ENCODE measurements around the gene SMARCD2.
A peak's percentile ranks its signal among the peaks of the same experiment; 100 is the strongest.
"Not testable (repeated sequence)": the region's sequence is repeated elsewhere in the genome, so short reads cannot be mapped to it uniquely, and the experiment has no call there.

The SMARCD2 gene

DNA sequence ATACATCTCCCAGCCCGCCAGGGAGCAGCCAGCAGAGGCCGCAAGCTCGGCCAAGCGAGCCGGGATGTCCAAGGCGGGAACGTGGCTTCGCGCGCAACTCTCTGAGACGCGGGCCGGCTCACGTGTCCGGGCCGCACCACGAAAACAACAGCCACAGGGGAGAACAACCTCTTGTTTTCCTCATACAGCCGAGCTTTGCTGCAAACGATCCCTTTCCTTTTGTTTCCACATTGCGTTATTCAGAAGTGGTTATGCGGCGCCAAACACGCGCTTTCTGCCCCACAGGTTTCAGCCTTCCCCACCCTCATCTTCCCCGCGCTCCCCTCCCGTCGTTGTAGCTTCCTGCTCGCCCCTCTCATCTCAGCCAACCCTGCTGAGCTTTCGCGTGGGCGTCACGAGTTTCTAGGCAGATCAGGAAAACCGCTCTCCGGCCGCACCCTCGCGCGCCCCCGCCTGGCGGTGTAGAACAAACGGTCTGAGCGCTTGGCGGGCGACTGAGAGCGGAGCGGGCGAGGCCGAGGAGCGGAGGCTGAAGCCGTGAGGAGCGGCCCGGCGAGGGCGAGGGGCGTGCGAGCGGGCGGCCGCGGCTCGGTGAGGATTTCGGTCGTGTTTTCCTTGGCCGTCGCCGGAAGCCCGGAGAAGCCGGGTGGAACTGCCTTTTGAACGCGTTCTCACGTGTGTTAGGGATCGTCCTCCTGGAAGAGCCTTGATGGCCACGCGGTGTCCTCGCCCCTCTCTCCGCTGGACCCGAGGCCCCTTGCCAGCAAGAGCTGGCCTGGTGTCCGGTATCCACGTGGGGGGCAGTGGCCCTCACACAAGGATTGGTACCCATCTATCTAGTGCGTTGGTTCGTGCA is 6.6 kb upstream of the SMARCD2 start:
- Histone ChIP-seq H3K9me3 (ENCODE audit: control insufficient read depth, insufficient read depth, low read depth, low read length) (no peaks in the 10 kb centered on the region; the same call in 1 of the 2 replicates), H3K4me3 (ENCODE audit: low read depth, low read length) (peak overlapping the region; percentile 48)

DNA sequence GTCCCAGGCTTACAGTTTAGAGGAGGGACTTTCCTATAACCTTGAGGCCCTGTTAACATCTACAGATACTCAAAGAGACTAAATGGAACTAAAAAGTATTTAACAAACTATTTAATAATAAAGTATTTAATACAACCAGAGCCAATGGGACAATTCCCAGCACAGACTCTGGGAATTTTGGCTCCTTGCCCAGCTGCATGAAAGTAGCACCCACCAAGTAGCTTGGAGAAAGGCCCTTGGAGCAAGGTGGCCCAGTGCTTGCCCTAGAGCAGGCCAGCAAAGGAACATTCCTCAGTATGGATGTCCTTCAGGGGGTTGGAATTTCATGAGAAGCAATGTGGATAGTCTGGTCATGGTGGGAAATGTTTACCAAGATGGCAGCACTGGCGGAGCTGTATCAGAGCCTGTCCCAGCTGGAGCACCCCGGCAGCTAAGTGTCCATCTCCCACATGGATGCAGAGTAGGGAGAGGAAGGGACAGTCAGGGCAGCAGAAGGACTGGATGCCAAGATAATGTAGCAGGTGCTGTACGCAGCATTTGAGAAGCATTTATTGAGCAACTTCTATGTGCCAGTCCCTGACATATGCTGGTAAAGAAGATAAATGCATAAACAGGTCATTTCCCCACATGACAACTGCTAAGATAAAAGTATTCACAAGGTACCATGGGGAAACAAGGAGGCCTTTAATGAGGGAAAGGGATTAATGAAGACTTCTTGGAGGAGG is 5.2 kb upstream of the SMARCD2 start:
- Histone ChIP-seq H3K9ac (ENCODE audit: low read length) (no peak overlapping the region), H3K36me3 (ENCODE audit: control insufficient read depth, insufficient read depth, low read length) (no peaks in the 10 kb centered on the region), H3K4me1 (ENCODE audit: control insufficient read depth, insufficient read depth, low read length) (peaks cover 2% of the 10 kb centered on the region; the same call in 1 of the 2 replicates), H3K4me3 (ENCODE audit: low read depth, low read length) (no peak overlapping the region), H3K27ac (ENCODE audit: low read depth, low read length) (no peak overlapping the region), H3K9me3 (ENCODE audit: control insufficient read depth, insufficient read depth, low read depth, low read length) (no peaks in the 10 kb centered on the region; the same call in 1 of the 2 replicates), H3K27me3 (ENCODE audit: control insufficient read depth, insufficient read depth, low read length) (peaks cover 18% of the 10 kb centered on the region)

More for the DNA sequence above, 6.6 kb upstream of the SMARCD2 start:
- Histone ChIP-seq H3K27ac (ENCODE audit: low read depth, low read length) (peak overlapping the region; percentile 62; the same call in 1 of the 2 replicates), H3K4me1 (ENCODE audit: control insufficient read depth, insufficient read depth, low read length) (peaks cover 2% of the 10 kb centered on the region; the same call in 1 of the 2 replicates), H3K36me3 (ENCODE audit: control insufficient read depth, insufficient read depth, low read length) (no peaks in the 10 kb centered on the region), H3K27me3 (ENCODE audit: control insufficient read depth, insufficient read depth, low read length) (peaks cover 18% of the 10 kb centered on the region), H3K9ac (ENCODE audit: low read length) (peak overlapping the region; percentile 90)

DNA sequence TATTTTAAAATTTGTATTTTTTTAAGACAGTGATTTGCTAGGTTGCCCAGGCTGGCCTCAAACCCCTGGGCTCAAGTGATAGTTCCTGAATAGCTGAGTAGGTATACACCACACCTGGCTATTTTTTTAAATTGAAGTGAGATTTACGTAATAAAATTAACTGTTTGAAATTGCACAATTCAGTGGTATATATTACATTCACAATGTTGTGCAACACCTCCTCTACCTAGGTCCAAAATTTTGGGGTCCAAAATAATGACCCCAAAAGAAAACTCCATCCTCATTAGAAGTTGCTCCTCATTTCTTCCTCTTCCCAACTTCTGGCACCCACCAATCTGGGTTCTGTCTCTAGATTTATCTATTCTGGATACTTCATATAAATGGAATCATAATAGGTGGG is 3.0 kb upstream of the SMARCD2 start:
- no peak overlapping the region for H3K27ac ChIP-seq (ENCODE audit: low read depth, low read length)
- H3K27me3 ChIP-seq (ENCODE audit: control insufficient read depth, insufficient read depth, low read length): peaks cover 18% of the 10 kb centered on the region
- H3K9ac ChIP-seq (ENCODE audit: low read length): no peak overlapping the region
- H3K4me3 ChIP-seq (ENCODE audit: low read depth, low read length): no peak overlapping the region
- H3K36me3 ChIP-seq (ENCODE audit: control insufficient read depth, insufficient read depth, low read length): no peaks in the 10 kb centered on the region
- H3K4me1 ChIP-seq (ENCODE audit: control insufficient read depth, insufficient read depth, low read length): peaks cover 12% of the 10 kb centered on the region
- H3K9me3 ChIP-seq (ENCODE audit: control insufficient read depth, insufficient read depth, low read depth, low read length): no peaks in the 10 kb centered on the region; the same call in 1 of the 2 replicates

DNA sequence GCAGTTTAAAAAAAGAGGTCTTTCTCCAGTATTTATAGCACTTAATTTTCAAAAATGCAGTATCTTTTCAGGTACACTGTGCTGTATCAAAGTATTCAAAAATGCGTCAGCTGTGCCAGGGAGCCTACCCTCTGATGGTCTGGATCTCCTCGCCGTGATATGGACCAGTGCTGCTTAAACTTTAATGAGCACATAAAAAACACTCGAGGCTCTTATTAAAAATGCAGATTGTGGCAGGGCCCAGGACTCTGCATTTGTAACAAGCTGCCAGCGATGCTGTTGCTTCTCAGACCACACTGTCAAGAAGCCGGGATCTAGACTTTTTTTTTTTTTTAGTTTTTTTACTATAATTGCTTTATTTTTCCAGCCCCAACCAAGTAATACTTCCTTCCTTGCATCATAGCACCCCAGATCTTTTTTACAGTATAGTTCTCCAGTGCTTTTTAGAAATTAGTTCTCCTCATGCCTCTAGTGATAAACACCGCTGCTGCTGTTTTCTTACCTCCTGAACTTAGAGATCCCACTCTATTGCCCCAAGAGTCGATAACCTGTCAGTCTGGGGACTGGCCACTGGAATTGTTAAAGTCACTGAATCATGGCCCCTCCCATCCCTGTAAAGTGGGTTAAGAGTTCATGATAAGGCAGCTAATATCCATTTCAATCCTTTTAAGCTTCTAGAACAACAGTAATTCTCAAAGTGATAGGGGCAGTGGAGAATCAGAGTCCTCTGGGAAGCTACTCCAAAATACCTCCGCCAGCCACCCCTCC is 1.6 kb upstream of the SMARCD2 start:
- no peak overlapping the region for H3K9ac ChIP-seq (ENCODE audit: low read length)
- peaks cover 10% of the 10 kb centered on the region for H3K27me3 ChIP-seq (ENCODE audit: control insufficient read depth, insufficient read depth, low read length)
- H3K27ac ChIP-seq (ENCODE audit: low read depth, low read length): no peak overlapping the region
- peaks cover 21% of the 10 kb centered on the region for H3K4me1 ChIP-seq (ENCODE audit: control insufficient read depth, insufficient read depth, low read length)
- H3K4me3 ChIP-seq (ENCODE audit: low read depth, low read length): peak overlapping the region; percentile 65; the same call in 1 of the 2 replicates
- H3K9me3 ChIP-seq (ENCODE audit: control insufficient read depth, insufficient read depth, low read depth, low read length): no peaks in the 10 kb centered on the region; the same call in 1 of the 2 replicates
- no peaks in the 10 kb centered on the region for H3K36me3 ChIP-seq (ENCODE audit: control insufficient read depth, insufficient read depth, low read length)

DNA sequence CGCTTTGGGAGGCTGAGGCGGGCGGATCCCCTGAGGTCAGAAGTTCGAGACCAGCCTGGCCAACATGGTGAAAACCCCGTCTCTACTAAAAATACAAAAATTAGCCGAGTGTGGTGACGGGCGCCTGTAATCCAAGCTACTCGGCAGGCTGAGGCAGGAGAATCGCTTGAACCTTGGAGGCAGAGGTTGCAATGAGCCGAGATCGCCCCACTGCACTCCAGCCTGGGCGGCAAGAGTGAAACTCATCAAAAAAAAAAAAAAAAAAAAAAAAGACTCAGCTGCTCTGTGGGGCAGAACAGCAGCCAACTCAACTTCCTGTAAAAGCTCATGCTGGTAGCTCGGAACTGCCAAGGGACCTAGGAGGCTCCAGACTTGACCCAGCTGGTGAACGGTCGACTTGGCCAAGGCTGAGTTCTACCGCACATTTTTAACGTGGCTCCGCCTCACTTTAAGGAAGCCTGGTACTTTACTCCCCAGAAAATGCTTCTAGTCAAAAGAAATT is 953 bp upstream of the SMARCD2 start:
- H3K36me3 ChIP-seq (ENCODE audit: control insufficient read depth, insufficient read depth, low read length); H3K9me3 ChIP-seq (ENCODE audit: control insufficient read depth, insufficient read depth, low read depth, low read length); H3K27ac ChIP-seq (ENCODE audit: low read depth, low read length); H3K27me3 ChIP-seq (ENCODE audit: control insufficient read depth, insufficient read depth, low read length): not testable (repeated sequence)
- H3K4me3 ChIP-seq (ENCODE audit: low read depth, low read length): peak overlapping the region; percentile 65
- peak overlapping the region; percentile 41 for H3K9ac ChIP-seq (ENCODE audit: low read length)
- H3K4me1 ChIP-seq (ENCODE audit: control insufficient read depth, insufficient read depth, low read length): peaks cover 28% of the 10 kb centered on the region

DNA sequence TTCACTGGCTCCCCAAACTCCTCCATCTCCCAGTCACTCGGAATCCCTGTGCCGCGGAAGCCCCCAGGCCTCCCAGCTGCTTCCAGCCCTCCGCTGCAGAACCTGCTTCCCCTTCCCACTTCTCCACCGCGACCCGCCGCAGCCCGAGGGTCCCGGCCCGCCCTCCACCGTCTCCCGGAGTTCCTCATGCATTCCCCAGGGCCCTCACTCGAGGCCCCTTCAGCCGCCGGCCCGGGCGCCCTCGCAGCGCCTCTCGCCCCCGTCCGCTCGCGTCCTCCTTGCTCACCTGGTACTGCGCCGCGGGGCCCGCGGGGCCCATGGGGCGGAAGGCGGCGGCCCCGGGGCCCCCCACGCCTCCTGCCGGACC is 329 bp downstream of the SMARCD2 start:
- Histone ChIP-seq H3K4me1 (ENCODE audit: control insufficient read depth, insufficient read depth, low read length) (peaks cover 31% of the 10 kb centered on the region), H3K9ac (ENCODE audit: low read length) (peak overlapping the region; percentile 87), H3K27ac (ENCODE audit: low read depth, low read length) (peak overlapping the region; percentile 50; the same call in 1 of the 2 replicates)

DNA sequence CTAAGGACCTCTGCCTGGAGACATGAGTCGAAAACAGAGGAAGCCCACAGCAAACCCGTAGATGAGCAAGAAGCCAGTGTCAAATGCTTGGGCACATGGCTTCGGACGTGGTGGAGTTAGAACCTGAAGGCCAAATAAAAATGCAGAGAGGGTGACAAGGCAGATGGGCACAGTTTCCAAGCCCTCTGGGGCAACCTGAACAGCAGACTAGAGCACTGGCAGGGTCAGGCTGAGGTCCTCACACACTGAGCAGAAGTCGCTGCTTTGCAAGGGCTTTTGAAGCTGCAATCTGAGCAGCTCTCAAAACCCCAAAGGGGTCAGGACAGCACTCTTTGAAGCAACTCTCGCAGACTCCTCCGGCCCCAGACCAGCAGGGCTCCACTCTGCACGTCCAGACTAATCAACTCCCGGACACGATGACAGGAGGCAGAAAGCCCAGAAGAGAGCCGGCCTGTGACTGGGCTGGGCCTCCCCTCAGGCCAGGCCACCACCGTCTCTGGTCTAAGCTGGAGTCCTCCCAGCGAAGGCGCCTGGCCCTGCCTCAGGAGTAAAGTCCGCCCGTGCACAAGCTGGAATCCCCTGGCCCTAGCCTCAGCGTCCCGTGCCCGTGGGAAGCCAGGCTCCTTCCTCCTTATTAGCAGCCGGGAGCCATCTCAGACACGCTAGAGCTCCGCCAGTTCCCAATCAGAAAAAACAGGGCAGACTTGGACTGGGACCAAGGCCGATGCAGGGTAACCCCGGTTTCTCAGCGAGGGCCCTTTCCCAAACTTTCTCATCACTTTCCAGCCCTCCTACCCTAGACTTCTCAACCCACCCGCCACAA is 924 bp downstream of the SMARCD2 start:
- peak overlapping the region; percentile 50; the same call in 1 of the 2 replicates for H3K27ac ChIP-seq (ENCODE audit: low read depth, low read length)

More for the DNA sequence above, 329 bp downstream of the SMARCD2 start:
- Histone ChIP-seq H3K4me3 (ENCODE audit: low read depth, low read length) (peak overlapping the region; percentile 88), H3K36me3 (ENCODE audit: control insufficient read depth, insufficient read depth, low read length) (peaks cover 2% of the 10 kb centered on the region), H3K27me3 (ENCODE audit: control insufficient read depth, insufficient read depth, low read length) (no peaks in the 10 kb centered on the region), H3K9me3 (ENCODE audit: control insufficient read depth, insufficient read depth, low read depth, low read length) (no peaks in the 10 kb centered on the region)

DNA sequence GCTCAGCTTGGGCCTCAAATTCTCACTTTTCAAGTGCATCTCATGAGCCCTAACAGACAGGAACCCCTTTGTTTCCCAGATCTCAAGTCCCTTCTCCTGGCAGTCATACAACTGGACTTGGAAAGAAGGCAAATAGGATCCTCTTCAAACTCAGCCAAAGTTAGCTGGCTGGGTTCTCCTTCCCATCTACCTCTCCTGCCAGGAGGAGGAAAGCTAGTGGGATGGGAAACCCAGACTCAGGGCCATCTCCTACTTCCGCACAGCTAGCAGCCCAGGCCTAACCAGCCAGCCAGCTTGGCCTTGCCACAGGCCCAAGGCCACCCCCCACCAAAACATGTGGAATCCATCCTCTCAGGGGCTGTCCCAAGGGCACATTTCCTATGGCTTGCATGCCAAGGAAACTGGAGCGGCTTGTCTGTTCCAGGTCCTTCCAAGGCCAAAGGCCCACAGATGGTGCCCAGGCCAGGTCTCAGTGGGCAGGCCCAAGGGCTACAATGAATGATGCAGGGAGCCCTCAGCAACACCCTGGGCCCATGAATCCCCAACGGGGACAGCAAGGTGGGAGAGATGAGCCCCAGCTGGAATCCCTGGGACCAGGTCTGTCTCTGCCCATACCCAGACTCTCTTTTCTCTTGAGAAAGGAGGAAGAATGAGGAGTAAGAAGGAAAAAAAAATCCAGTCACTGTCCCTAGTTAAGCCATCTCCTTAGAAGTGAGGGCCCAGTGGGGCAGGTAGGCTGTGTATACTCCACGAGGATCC is 1.7 kb downstream of the SMARCD2 start:
- Histone ChIP-seq H3K36me3 (ENCODE audit: control insufficient read depth, insufficient read depth, low read length) (peaks cover 14% of the 10 kb centered on the region), H3K4me3 (ENCODE audit: low read depth, low read length) (peak overlapping the region; percentile 88), H3K9ac (ENCODE audit: low read length) (peak overlapping the region; percentile 87), H3K27me3 (ENCODE audit: control insufficient read depth, insufficient read depth, low read length) (no peaks in the 10 kb centered on the region), H3K27ac (ENCODE audit: low read depth, low read length) (no peak overlapping the region), H3K9me3 (ENCODE audit: control insufficient read depth, insufficient read depth, low read depth, low read length) (no peaks in the 10 kb centered on the region), H3K4me1 (ENCODE audit: control insufficient read depth, insufficient read depth, low read length) (peaks cover 31% of the 10 kb centered on the region)

More for the DNA sequence above, 924 bp downstream of the SMARCD2 start:
- Histone ChIP-seq H3K27me3 (ENCODE audit: control insufficient read depth, insufficient read depth, low read length) (no peaks in the 10 kb centered on the region), H3K36me3 (ENCODE audit: control insufficient read depth, insufficient read depth, low read length) (peaks cover 8% of the 10 kb centered on the region), H3K9ac (ENCODE audit: low read length) (peak overlapping the region; percentile 87), H3K9me3 (ENCODE audit: control insufficient read depth, insufficient read depth, low read depth, low read length) (no peaks in the 10 kb centered on the region), H3K4me3 (ENCODE audit: low read depth, low read length) (peak overlapping the region; percentile 88), H3K4me1 (ENCODE audit: control insufficient read depth, insufficient read depth, low read length) (peaks cover 31% of the 10 kb centered on the region)

DNA sequence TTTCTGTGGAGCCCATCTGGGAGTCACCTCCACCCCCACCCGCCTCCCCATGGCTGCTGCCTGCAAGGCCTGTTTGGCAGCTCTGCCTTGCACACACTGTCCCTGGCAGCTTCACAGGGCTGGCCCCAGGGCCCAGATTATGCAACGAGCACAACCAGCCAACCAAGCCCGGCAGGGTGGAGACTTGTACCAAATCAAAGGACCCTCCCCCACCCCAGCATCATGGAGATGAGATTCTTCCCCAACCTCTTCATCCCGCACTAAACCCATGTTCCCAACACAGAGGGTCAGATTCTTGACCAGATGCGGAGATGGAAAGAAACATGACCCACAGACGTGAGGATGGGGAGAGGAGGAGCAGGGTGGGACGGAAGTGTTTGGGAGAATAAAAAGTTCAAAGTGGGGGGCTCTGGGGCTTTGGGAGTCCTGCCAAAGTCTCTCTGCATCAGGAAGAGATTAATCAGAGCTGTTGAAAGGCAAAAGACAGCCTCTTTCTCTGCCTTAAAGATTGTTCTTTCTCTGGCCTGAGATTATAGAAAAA is 3.8 kb downstream of the SMARCD2 start:
- no peaks in the 10 kb centered on the region for H3K9me3 ChIP-seq (ENCODE audit: control insufficient read depth, insufficient read depth, low read depth, low read length)
- H3K36me3 ChIP-seq (ENCODE audit: control insufficient read depth, insufficient read depth, low read length): peaks cover 31% of the 10 kb centered on the region
- H3K27me3 ChIP-seq (ENCODE audit: control insufficient read depth, insufficient read depth, low read length): no peaks in the 10 kb centered on the region
- H3K27ac ChIP-seq (ENCODE audit: low read depth, low read length): no peak overlapping the region
- H3K4me3 ChIP-seq (ENCODE audit: low read depth, low read length): 0 out of 2 replicates have a peak overlapping the region, but pooled peaks have one; percentile 18
- no peak overlapping the region for H3K9ac ChIP-seq (ENCODE audit: low read length)
- peaks cover 28% of the 10 kb centered on the region for H3K4me1 ChIP-seq (ENCODE audit: control insufficient read depth, insufficient read depth, low read length)

All from HUES6 (cell line).